Esophagus squamous epithelium (tissue), 5 donors: ENCODE results near the gene WHRN. TPM values are rescaled to one million over a fixed set of nuclear protein-coding genes. Genes with fewer than 3 reads are reported as not detected.
A peak's percentile ranks its signal among the peaks of the same experiment; 100 is the strongest.

ENCODE experiments used
- DNase-seq: peaks from one replicate; lab custom pipeline; 2025; lab: John Stamatoyannopoulos, UW
- H3K27ac ChIP-seq, 4 donors: fragments of 200-600 bp; sonication (generic); one replicate each; pipeline ENCODE4 v1.5.1; 2016 to 2019; ENCODE audit warnings: mild to moderate bottlenecking in 1 of 4
- H3K27me3 ChIP-seq, 4 donors: fragments of 200-600 bp; sonication (generic); 1 replicate in 3 of 4; 2 replicates in 1 of 4; pipeline versions ENCODE4 v1.5.1 to v1.6.0; 2017 to 2021; ENCODE audit warnings: antibody characterized with exemption in 1 of 4
- H3K36me3 ChIP-seq, 3 donors: fragments of 200-600 bp; sonication (generic); one replicate each; pipeline ENCODE4 v1.5.1; 2016 to 2019
- H3K4me1 ChIP-seq, 3 donors: fragments of 200-600 bp; sonication (generic); one replicate each; pipeline ENCODE4 v1.5.1; 2017 to 2019
- H3K4me3 ChIP-seq, 4 donors: fragments of 200-600 bp; sonication (generic); 1 replicate in 3 of 4; 2 replicates in 1 of 4; pipeline ENCODE4 v1.5.1; 2016 to 2019; ENCODE audit warnings: mild to moderate bottlenecking in 2 of 4, moderate library complexity in 1 of 4
- H3K9me3 ChIP-seq, 3 donors: fragments of 200-600 bp; sonication (generic); one replicate each; pipeline ENCODE4 v1.5.1; 2016 to 2019
- CTCF ChIP-seq, 6 experiments: fragments of 450-650 bp in 4 of 6; fragments of 200-600 bp in 2 of 6; sonication (generic) in 2 of 6; IDR thresholded peaks; one replicate each; pipeline ENCODE4 v1.5.1; 2016 to 2019; ENCODE audit warnings: antibody characterized with exemption in 6 of 6, mild to moderate bottlenecking in 4 of 6, moderate library complexity in 4 of 6
- POLR2A ChIP-seq, 4 donors: fragments of 450-650 bp; IDR thresholded peaks; one replicate each; pipeline ENCODE4 v1.6.1; 2017; ENCODE audit warnings: antibody characterized with exemption in 4 of 4, mild to moderate bottlenecking in 4 of 4, moderate library complexity in 3 of 4
- WGBS, 2 donors: methylation state at CpG; one replicate each; pipeline ENCODE4 v1.1.5; 2018; 5-methylcytosine and 5-hydroxymethylcytosine counted together
- intact Hi-C: fragments of 100-400 bp; cut with DNase I; formaldehyde crosslinking; loops from one replicate; pipeline ENCODE4 v1.15.0; 2022
- total RNA-seq, 4 donors: library from RNA; depleted of rRNA; stranded (reverse); fragments of >200 nt; gene quantifications; one replicate each; pipeline ENCODE4 v1.1.0, GENCODE V29; 2016
- donor health status: DM: yes; HTN: yes; CAD: no.

WHRN gene
- total RNA-seq, 4 donors from 2014 or later: 2.9 to 6.1 (median 3.4) TPM

- 67 to 85% methylated on average over 1 to 6 of the region's 9 CpGs for WGBS, 2 donors
- intact Hi-C loops: no loop called here
- no peaks in the 10 kb centered on the region for H3K27me3 ChIP-seq
- peak overlapping the region; percentile 50 to 83 (median 68) for H3K27ac ChIP-seq
- peaks cover 0 to 78% (median 19%) of the 10 kb centered on the region in 3 donors for H3K36me3 ChIP-seq
- H3K4me1 ChIP-seq: peaks cover 5 to 56% (median 16%) of the 10 kb centered on the region in 3 donors
- no peak for TF ChIP-seq CTCF (IDR thresholded peaks at IDR 0.05)
- peak in 1 of 4 donors; percentile 45 for TF ChIP-seq POLR2A (IDR thresholded peaks at IDR 0.05)
- no peaks in the 10 kb centered on the region for H3K9me3 ChIP-seq
- peak overlapping the region in 1 of 4 donors; percentile 21 for H3K4me3 ChIP-seq
- peak; percentile 63 for DNase-seq
These were observed 132.3 kb downstream of the WHRN start for GRCh38 chr9:114372921-114373448.

- Histone ChIP-seq H3K4me1 (peaks cover 5 to 64% (median 16%) of the 10 kb centered on the region in 3 donors), H3K36me3 (peaks cover 0 to 80% (median 15%) of the 10 kb centered on the region in 3 donors), H3K27ac (peak overlapping the region; percentile 50 to 83 (median 68)), H3K9me3 (no peaks in the 10 kb centered on the region), H3K27me3 (no peaks in the 10 kb centered on the region), H3K4me3 (peak overlapping the region in 1 of 4 donors; percentile 21)
- intact Hi-C loops: no loop called here
- TF ChIP-seq POLR2A (IDR thresholded peaks at IDR 0.05): peak in 1 of 4 donors; percentile 54
- no peak for TF ChIP-seq CTCF (IDR thresholded peaks at IDR 0.05)
- 21 to 37% methylated on average over 5 to 7 of the region's 14 CpGs for WGBS, 2 donors
- no peak for DNase-seq
These were observed 133.0 kb downstream of the WHRN start for GRCh38 chr9:114371973-114372917.

GRCh38 chr9:114371343-114371944 lies 133.8 kb downstream of the WHRN start:
- WGBS, 2 donors: 0% methylated on average over 1 of the region's 7 CpGs; no CpG with 5 or more reads in 1 of the 2 donors
- no peak for DNase-seq
- H3K36me3 ChIP-seq: peaks cover 0 to 80% (median 7%) of the 10 kb centered on the region in 3 donors
- H3K4me1 ChIP-seq: peaks cover 5 to 72% (median 16%) of the 10 kb centered on the region in 3 donors
- no peaks in the 10 kb centered on the region for H3K9me3 ChIP-seq
- TF ChIP-seq POLR2A (IDR thresholded peaks at IDR 0.05): no peak
- TF ChIP-seq CTCF (IDR thresholded peaks at IDR 0.05): no peak
- H3K27me3 ChIP-seq: no peaks in the 10 kb centered on the region
- H3K27ac ChIP-seq: peak overlapping the region in 3 of 4 donors; percentile 57 to 83 (median 78)
- intact Hi-C loops: no loop called here
- no peak overlapping the region for H3K4me3 ChIP-seq

GRCh38 chr9:114370968-114371320 lies 134.3 kb downstream of the WHRN start:
- no peaks in the 10 kb centered on the region for H3K9me3 ChIP-seq
- WGBS, 2 donors: 85 to 96% methylated on average over 3 to 4 of the region's 4 CpGs
- peaks cover 0 to 75% (median 4%) of the 10 kb centered on the region in 3 donors for H3K36me3 ChIP-seq
- DNase-seq: no peak
- H3K27me3 ChIP-seq: no peaks in the 10 kb centered on the region
- no peak overlapping the region for H3K4me3 ChIP-seq
- intact Hi-C loops: no loop called here
- H3K4me1 ChIP-seq: peaks cover 5 to 76% (median 20%) of the 10 kb centered on the region in 3 donors
- peak overlapping the region in 3 of 4 donors; percentile 57 to 83 (median 78) for H3K27ac ChIP-seq
- TF ChIP-seq POLR2A (IDR thresholded peaks at IDR 0.05): no peak
- no peak for TF ChIP-seq CTCF (IDR thresholded peaks at IDR 0.05)
